Measurements from ENCODE around the gene TANC1.

The TANC1 gene

GRCh38 chr2:158963071-158963470, 5.4 kb upstream of the TANC1 start:
- no peaks in the 10 kb centered on the region for H3K36me3 ChIP-seq (ENCODE audit: control insufficient read depth, low read depth, low read length)
- H3K27ac ChIP-seq (ENCODE audit: low read length) = no peak overlapping the region
- no peak overlapping the region for H3K9ac ChIP-seq (ENCODE audit: low read length)
- peaks cover 10% of the 10 kb centered on the region for H3K4me1 ChIP-seq (ENCODE audit: control insufficient read depth, low read depth, low read length)
- peaks cover 42% of the 10 kb centered on the region for H3K27me3 ChIP-seq (ENCODE audit: control insufficient read depth, insufficient read depth, low read length)
- H3K4me3 ChIP-seq (ENCODE audit: low read length) = no peak overlapping the region
- H3K9me3 ChIP-seq (ENCODE audit: control insufficient read depth, low read depth, low read length) = no peaks in the 10 kb centered on the region

- Histone ChIP-seq H3K27ac (ENCODE audit: low read length) (no peak overlapping the region), H3K9ac (ENCODE audit: low read length) (no peak overlapping the region), H3K27me3 (ENCODE audit: control insufficient read depth, insufficient read depth, low read length) (peaks cover 54% of the 10 kb centered on the region), H3K9me3 (ENCODE audit: control insufficient read depth, low read depth, low read length) (no peaks in the 10 kb centered on the region), H3K4me1 (ENCODE audit: control insufficient read depth, low read depth, low read length) (peaks cover 11% of the 10 kb centered on the region), H3K4me3 (ENCODE audit: low read length) (no peak overlapping the region), H3K36me3 (ENCODE audit: control insufficient read depth, low read depth, low read length) (no peaks in the 10 kb centered on the region)
Measured at GRCh38 chr2:158965107-158965506, 3.3 kb upstream of the TANC1 start.

- H3K9ac ChIP-seq (ENCODE audit: low read length) = no peak overlapping the region
- no peaks in the 10 kb centered on the region for H3K36me3 ChIP-seq (ENCODE audit: control insufficient read depth, low read depth, low read length)
- no peak overlapping the region for H3K4me3 ChIP-seq (ENCODE audit: low read length)
- peaks cover 17% of the 10 kb centered on the region for H3K4me1 ChIP-seq (ENCODE audit: control insufficient read depth, low read depth, low read length)
- peaks cover 59% of the 10 kb centered on the region for H3K27me3 ChIP-seq (ENCODE audit: control insufficient read depth, insufficient read depth, low read length)
- H3K27ac ChIP-seq (ENCODE audit: low read length) = no peak overlapping the region
- H3K9me3 ChIP-seq (ENCODE audit: control insufficient read depth, low read depth, low read length) = no peaks in the 10 kb centered on the region
Measured at GRCh38 chr2:158965641-158966040, 2.8 kb upstream of the TANC1 start.

- H3K4me3 ChIP-seq (ENCODE audit: low read length) = no peak overlapping the region
- no peak overlapping the region for H3K27ac ChIP-seq (ENCODE audit: low read length)
- no peaks in the 10 kb centered on the region for H3K36me3 ChIP-seq (ENCODE audit: control insufficient read depth, low read depth, low read length)
- H3K27me3 ChIP-seq (ENCODE audit: control insufficient read depth, insufficient read depth, low read length) = peaks cover 66% of the 10 kb centered on the region
- no peaks in the 10 kb centered on the region for H3K9me3 ChIP-seq (ENCODE audit: control insufficient read depth, low read depth, low read length)
- peaks cover 17% of the 10 kb centered on the region for H3K4me1 ChIP-seq (ENCODE audit: control insufficient read depth, low read depth, low read length)
- no peak overlapping the region for H3K9ac ChIP-seq (ENCODE audit: low read length)
Measured at GRCh38 chr2:158966312-158966711, 2.1 kb upstream of the TANC1 start.

GRCh38 chr2:158967114-158967730, 1.2 kb upstream of the TANC1 start:
- Histone ChIP-seq H3K9me3 (ENCODE audit: control insufficient read depth, low read depth, low read length) (no peaks in the 10 kb centered on the region), H3K36me3 (ENCODE audit: control insufficient read depth, low read depth, low read length) (no peaks in the 10 kb centered on the region), H3K27ac (ENCODE audit: low read length) (no peak overlapping the region), H3K27me3 (ENCODE audit: control insufficient read depth, insufficient read depth, low read length) (peaks cover 75% of the 10 kb centered on the region), H3K4me1 (ENCODE audit: control insufficient read depth, low read depth, low read length) (peaks cover 17% of the 10 kb centered on the region), H3K9ac (ENCODE audit: low read length) (peak overlapping the region; percentile 74), H3K4me3 (ENCODE audit: low read length) (peak overlapping the region; percentile 87)

GRCh38 chr2:158967731-158968395, 577 bp upstream of the TANC1 start:
- no peaks in the 10 kb centered on the region for H3K36me3 ChIP-seq (ENCODE audit: control insufficient read depth, low read depth, low read length)
- peak overlapping the region; percentile 87 for H3K4me3 ChIP-seq (ENCODE audit: low read length)
- H3K9me3 ChIP-seq (ENCODE audit: control insufficient read depth, low read depth, low read length) = no peaks in the 10 kb centered on the region
- peaks cover 81% of the 10 kb centered on the region for H3K27me3 ChIP-seq (ENCODE audit: control insufficient read depth, insufficient read depth, low read length)
- H3K4me1 ChIP-seq (ENCODE audit: control insufficient read depth, low read depth, low read length) = peaks cover 17% of the 10 kb centered on the region
- no peak overlapping the region for H3K27ac ChIP-seq (ENCODE audit: low read length)
- peak overlapping the region; percentile 74 for H3K9ac ChIP-seq (ENCODE audit: low read length)

- H3K9me3 ChIP-seq (ENCODE audit: control insufficient read depth, low read depth, low read length) = no peaks in the 10 kb centered on the region
- H3K4me1 ChIP-seq (ENCODE audit: control insufficient read depth, low read depth, low read length) = peaks cover 13% of the 10 kb centered on the region
- H3K9ac ChIP-seq (ENCODE audit: low read length) = peak overlapping the region; percentile 44
- peak overlapping the region; percentile 87 for H3K4me3 ChIP-seq (ENCODE audit: low read length)
- H3K27me3 ChIP-seq (ENCODE audit: control insufficient read depth, insufficient read depth, low read length) = peaks cover 73% of the 10 kb centered on the region
- H3K36me3 ChIP-seq (ENCODE audit: control insufficient read depth, low read depth, low read length) = no peaks in the 10 kb centered on the region
- no peak overlapping the region for H3K27ac ChIP-seq (ENCODE audit: low read length)
Measured at GRCh38 chr2:158969162-158969714, 798 bp downstream of the TANC1 start.

GRCh38 chr2:158969715-158970240, 1.3 kb downstream of the TANC1 start:
- no peaks in the 10 kb centered on the region for H3K36me3 ChIP-seq (ENCODE audit: control insufficient read depth, low read depth, low read length)
- peaks cover 68% of the 10 kb centered on the region for H3K27me3 ChIP-seq (ENCODE audit: control insufficient read depth, insufficient read depth, low read length)
- peak overlapping the region; percentile 44 for H3K9ac ChIP-seq (ENCODE audit: low read length)
- peaks cover 13% of the 10 kb centered on the region for H3K4me1 ChIP-seq (ENCODE audit: control insufficient read depth, low read depth, low read length)
- peak overlapping the region; percentile 87 for H3K4me3 ChIP-seq (ENCODE audit: low read length)
- H3K9me3 ChIP-seq (ENCODE audit: control insufficient read depth, low read depth, low read length) = no peaks in the 10 kb centered on the region
- H3K27ac ChIP-seq (ENCODE audit: low read length) = no peak overlapping the region

- no peak overlapping the region for H3K27ac ChIP-seq (ENCODE audit: low read length)
- H3K9ac ChIP-seq (ENCODE audit: low read length) = peak overlapping the region; percentile 44
- H3K9me3 ChIP-seq (ENCODE audit: control insufficient read depth, low read depth, low read length) = no peaks in the 10 kb centered on the region
- H3K27me3 ChIP-seq (ENCODE audit: control insufficient read depth, insufficient read depth, low read length) = peaks cover 68% of the 10 kb centered on the region
- H3K36me3 ChIP-seq (ENCODE audit: control insufficient read depth, low read depth, low read length) = no peaks in the 10 kb centered on the region
- peaks cover 13% of the 10 kb centered on the region for H3K4me1 ChIP-seq (ENCODE audit: control insufficient read depth, low read depth, low read length)
- peak overlapping the region; percentile 87 for H3K4me3 ChIP-seq (ENCODE audit: low read length)
Measured at GRCh38 chr2:158970241-158970751, 1.9 kb downstream of the TANC1 start.

GRCh38 chr2:158973116-158973956, 4.9 kb downstream of the TANC1 start:
- H3K4me3 ChIP-seq (ENCODE audit: low read length) = no peak overlapping the region
- peaks cover 40% of the 10 kb centered on the region for H3K27me3 ChIP-seq (ENCODE audit: control insufficient read depth, insufficient read depth, low read length)
- H3K27ac ChIP-seq (ENCODE audit: low read length) = no peak overlapping the region
- peaks cover 7% of the 10 kb centered on the region for H3K4me1 ChIP-seq (ENCODE audit: control insufficient read depth, low read depth, low read length)
- H3K9me3 ChIP-seq (ENCODE audit: control insufficient read depth, low read depth, low read length) = no peaks in the 10 kb centered on the region
- H3K9ac ChIP-seq (ENCODE audit: low read length) = no peak overlapping the region
- no peaks in the 10 kb centered on the region for H3K36me3 ChIP-seq (ENCODE audit: control insufficient read depth, low read depth, low read length)

Measured in iPS-18a (cell line).